HG02870 (cell line): ENCODE results near the gene ROBO1.

Experiments used
- ATAC-seq: cut with Tn5 transposase; IDR thresholded peaks from one replicate; pipeline ENCODE4 v1.9.1; 2021; ENCODE audit warnings: mild to moderate bottlenecking, moderate library complexity; ENCODE audit not compliant: unreplicated experiment

ROBO1 gene

GRCh38 chr3:78992830-78993229 lies 775.0 kb downstream of the ROBO1 start:
- no peak for ATAC-seq

- no peak for ATAC-seq
Observed at GRCh38 chr3:78992400-78992799, 775.4 kb downstream of the ROBO1 start.

GRCh38 chr3:78991656-78992055 lies 776.1 kb downstream of the ROBO1 start:
- no peak for ATAC-seq

GRCh38 chr3:78990156-78990555 lies 777.6 kb downstream of the ROBO1 start:
- ATAC-seq = no peak

GRCh38 chr3:78988324-78988723 lies 779.5 kb downstream of the ROBO1 start:
- no peak for ATAC-seq

GRCh38 chr3:78986416-78987101 lies 781.2 kb downstream of the ROBO1 start:
- no peak for ATAC-seq

GRCh38 chr3:78985981-78986380 lies 781.8 kb downstream of the ROBO1 start:
- no peak for ATAC-seq

GRCh38 chr3:78979028-78979427 lies 788.8 kb downstream of the ROBO1 start:
- ATAC-seq = no peak

- no peak for ATAC-seq
Observed at GRCh38 chr3:78978037-78978436, 789.8 kb downstream of the ROBO1 start.

GRCh38 chr3:78977073-78977472 lies 790.7 kb downstream of the ROBO1 start:
- ATAC-seq = no peak

GRCh38 chr3:78976200-78976599 lies 791.6 kb downstream of the ROBO1 start:
- ATAC-seq = no peak

GRCh38 chr3:78974181-78974790 lies 793.5 kb downstream of the ROBO1 start:
- no peak for ATAC-seq

GRCh38 chr3:78972617-78973301 lies 795.0 kb downstream of the ROBO1 start:
- no peak for ATAC-seq

- ATAC-seq = no peak
Observed at GRCh38 chr3:78970656-78971055, 797.1 kb downstream of the ROBO1 start.

- ATAC-seq = no peak
Observed at GRCh38 chr3:78969483-78969882, 798.3 kb downstream of the ROBO1 start.

- ATAC-seq = no peak
Observed at GRCh38 chr3:78967061-78967460, 800.7 kb downstream of the ROBO1 start.

GRCh38 chr3:78963771-78964170 lies 804.0 kb downstream of the ROBO1 start:
- ATAC-seq = no peak

- no peak for ATAC-seq
Observed at GRCh38 chr3:78957456-78957855, 810.3 kb downstream of the ROBO1 start.

GRCh38 chr3:78951342-78951945 lies 816.4 kb downstream of the ROBO1 start:
- ATAC-seq = no peak

GRCh38 chr3:78941587-78941986 lies 826.2 kb downstream of the ROBO1 start:
- ATAC-seq = no peak

GRCh38 chr3:78940626-78941025 lies 827.2 kb downstream of the ROBO1 start:
- no peak for ATAC-seq

GRCh38 chr3:78940128-78940527 lies 827.7 kb downstream of the ROBO1 start:
- no peak for ATAC-seq
